Colonic mucosa (tissue), 4 donors: ENCODE data around the gene PPP2R5A. TPM values are rescaled to one million over a fixed set of nuclear protein-coding genes. Genes with fewer than 3 reads are reported as not detected.

Source experiments
- DNase-seq: peaks from one replicate; pipeline ENCODE4 v3.0.0-alpha.2; 2020
- H3K27ac ChIP-seq: fragments of 200-600 bp; one replicate; pipeline ENCODE4 v1.8.0; 2021
- H3K27me3 ChIP-seq: fragments of 200-600 bp; one replicate; pipeline ENCODE4 v1.8.0; 2021
- H3K36me3 ChIP-seq: fragments of 200-600 bp; one replicate; pipeline ENCODE4 v1.8.0; 2021
- H3K4me1 ChIP-seq: fragments of 200-600 bp; one replicate; pipeline ENCODE4 v1.8.0; 2021; ENCODE audit warnings: mild to moderate bottlenecking
- H3K4me3 ChIP-seq: fragments of 200-600 bp; one replicate; pipeline ENCODE4 v1.8.0; 2021
- H3K9ac ChIP-seq, 2 donors: one replicate each; pipeline ENCODE4 v1.7.0; 2013; ENCODE audit warnings: control low read depth in 2 of 2, low read depth in 2 of 2, low read length in 2 of 2
- H3K9me3 ChIP-seq: fragments of 200-600 bp; one replicate; pipeline ENCODE4 v1.8.0; 2021
- intact Hi-C: fragments of 100-400 bp; cut with DNase I; formaldehyde crosslinking; loops from one replicate; pipeline ENCODE4 v1.14.1; 2022
- total RNA-seq, 2 donors: library from RNA; stranded (reverse); fragmentation: NEBNext Ultra II Directional in 1 of 2; extraction: Animal tissue kit (Norgen Biotek cat#: 25700) in 1 of 2; gene quantifications; one replicate each; pipeline ENCODE4 v1.2.1, GENCODE V29; 2021
- TF ChIP-seq, protein P1 (sequence below): fragments of 200-600 bp; IDR thresholded peaks from one replicate; pipeline ENCODE4 v1.8.0; 2022; ENCODE audit warnings: antibody characterized with exemption, mild to moderate bottlenecking
- donor health status: healthy.
- donor health status: DM: no; HTN: no; CAD: no.
- donor health status: DM: no; HTN: no; CAD: no.

PPP2R5A gene
- total RNA-seq, 2 donors from 2014 or later: 62.4 to 78.2 TPM

DNA sequence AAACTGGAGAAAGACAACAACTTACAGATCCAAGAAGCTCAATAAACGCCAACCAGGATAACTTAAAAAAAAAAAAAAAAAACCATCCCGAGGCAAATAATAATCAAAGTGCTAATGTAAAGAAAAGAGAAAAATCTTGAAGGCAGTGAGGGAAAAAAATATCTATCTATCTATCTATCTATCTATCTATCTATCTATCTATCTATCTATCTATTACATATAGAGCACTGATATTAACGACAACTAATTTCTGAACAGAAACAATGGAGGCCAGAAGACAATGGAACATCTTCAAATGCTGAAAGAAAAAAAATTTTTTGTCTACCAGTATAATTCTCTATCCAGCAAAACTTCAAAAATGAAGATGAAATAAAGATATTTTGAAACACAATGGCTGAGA, 111.4 kb downstream of the PPP2R5A start:
- Histone ChIP-seq H3K36me3 (no peaks in the 10 kb centered on the region), H3K9ac (no peak overlapping the region), H3K27ac (no peak overlapping the region), H3K27me3 (no peaks in the 10 kb centered on the region), H3K4me1 (no peaks in the 10 kb centered on the region), H3K4me3 (no peak overlapping the region), H3K9me3 (no peaks in the 10 kb centered on the region)
- no peak for DNase-seq
- intact Hi-C loops: no loop called here
- TF ChIP-seq, protein P1, sequence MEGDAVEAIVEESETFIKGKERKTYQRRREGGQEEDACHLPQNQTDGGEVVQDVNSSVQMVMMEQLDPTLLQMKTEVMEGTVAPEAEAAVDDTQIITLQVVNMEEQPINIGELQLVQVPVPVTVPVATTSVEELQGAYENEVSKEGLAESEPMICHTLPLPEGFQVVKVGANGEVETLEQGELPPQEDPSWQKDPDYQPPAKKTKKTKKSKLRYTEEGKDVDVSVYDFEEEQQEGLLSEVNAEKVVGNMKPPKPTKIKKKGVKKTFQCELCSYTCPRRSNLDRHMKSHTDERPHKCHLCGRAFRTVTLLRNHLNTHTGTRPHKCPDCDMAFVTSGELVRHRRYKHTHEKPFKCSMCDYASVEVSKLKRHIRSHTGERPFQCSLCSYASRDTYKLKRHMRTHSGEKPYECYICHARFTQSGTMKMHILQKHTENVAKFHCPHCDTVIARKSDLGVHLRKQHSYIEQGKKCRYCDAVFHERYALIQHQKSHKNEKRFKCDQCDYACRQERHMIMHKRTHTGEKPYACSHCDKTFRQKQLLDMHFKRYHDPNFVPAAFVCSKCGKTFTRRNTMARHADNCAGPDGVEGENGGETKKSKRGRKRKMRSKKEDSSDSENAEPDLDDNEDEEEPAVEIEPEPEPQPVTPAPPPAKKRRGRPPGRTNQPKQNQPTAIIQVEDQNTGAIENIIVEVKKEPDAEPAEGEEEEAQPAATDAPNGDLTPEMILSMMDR: no peak

DNA sequence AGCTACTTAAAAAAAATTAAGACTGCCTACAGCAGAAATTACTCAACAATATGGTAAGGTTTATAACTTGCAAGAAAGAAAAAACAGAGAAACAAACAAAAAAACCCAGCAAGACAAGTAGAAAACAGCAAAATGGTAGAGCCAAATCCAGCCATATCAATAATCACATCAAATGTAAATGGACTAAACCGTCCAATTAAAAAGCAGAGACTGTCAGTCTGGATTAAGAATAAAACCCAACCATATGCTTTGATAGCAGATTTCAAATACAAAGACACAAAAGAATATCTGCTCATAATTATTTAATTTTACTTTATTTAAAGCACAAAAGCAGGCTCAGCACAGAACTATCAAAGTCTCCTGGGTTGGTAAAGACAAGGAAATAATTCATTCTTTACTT, 112.0 kb downstream of the PPP2R5A start:
- no peak for DNase-seq
- no peaks in the 10 kb centered on the region for H3K4me1 ChIP-seq
- no peak overlapping the region for H3K27ac ChIP-seq
- H3K9me3 ChIP-seq: no peaks in the 10 kb centered on the region
- intact Hi-C loops: no loop called here
- TF ChIP-seq, protein P1: no peak
- H3K4me3 ChIP-seq: no peak overlapping the region
- no peak overlapping the region for H3K9ac ChIP-seq
- no peaks in the 10 kb centered on the region for H3K27me3 ChIP-seq
- no peaks in the 10 kb centered on the region for H3K36me3 ChIP-seq

DNA sequence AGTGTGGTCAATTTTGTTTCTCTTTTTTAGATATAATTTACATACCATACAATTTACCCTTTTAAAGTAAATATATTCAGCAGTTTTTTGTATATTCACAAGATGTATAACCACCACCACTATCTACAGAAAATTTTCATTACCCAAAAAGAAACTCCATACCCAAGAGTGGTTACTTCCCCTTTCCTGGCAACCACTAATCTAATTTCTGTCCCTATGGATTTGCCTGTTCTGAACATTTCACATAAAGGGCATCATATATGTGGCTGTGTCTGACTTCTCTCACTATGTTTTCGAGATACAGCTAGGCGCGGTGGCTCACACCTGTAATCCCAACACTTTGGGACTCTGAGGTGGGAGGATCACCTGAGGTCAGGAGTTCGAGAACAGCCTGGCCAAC, 115.8 kb downstream of the PPP2R5A start:
- DNase-seq: no peak
- intact Hi-C loops: no loop called here
- no peaks in the 10 kb centered on the region for H3K4me1 ChIP-seq
- no peaks in the 10 kb centered on the region for H3K27me3 ChIP-seq
- no peaks in the 10 kb centered on the region for H3K36me3 ChIP-seq
- TF ChIP-seq, protein P1: no peak
- H3K4me3 ChIP-seq: no peak overlapping the region
- no peak overlapping the region for H3K27ac ChIP-seq
- no peak overlapping the region for H3K9ac ChIP-seq
- no peaks in the 10 kb centered on the region for H3K9me3 ChIP-seq

DNA sequence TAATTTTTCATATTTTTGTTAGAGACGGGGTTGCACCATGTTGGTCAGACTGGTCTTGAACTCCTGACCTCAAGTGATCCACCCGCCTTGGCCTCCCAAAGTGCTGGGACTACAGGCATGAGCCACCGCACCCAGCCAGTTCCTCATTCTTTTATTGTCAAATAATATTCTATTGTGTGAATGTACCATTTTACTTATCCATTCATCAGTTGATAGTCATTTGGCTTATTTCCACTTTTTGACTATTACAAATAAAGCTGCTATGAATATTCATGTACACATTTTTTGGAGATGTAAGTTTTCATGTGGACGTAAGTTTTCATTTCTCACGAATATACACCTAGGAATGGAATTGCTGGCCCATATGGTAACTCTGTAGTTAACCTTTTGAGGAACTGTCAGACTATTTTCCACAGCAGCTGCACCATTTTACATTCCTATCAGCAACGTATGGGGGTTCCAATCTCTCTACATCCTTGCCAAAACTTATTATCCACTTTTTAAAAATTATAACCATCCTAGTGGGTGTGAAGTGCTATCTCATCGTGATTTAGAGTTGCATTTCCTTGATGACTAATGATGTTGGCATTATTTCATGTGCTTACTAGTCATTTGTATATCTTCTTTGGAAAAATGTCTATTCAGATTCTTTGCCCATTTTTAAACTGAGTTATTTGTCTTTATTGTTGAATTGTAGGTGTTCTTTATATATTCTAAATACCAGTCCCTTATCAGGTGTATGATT, 116.8 kb downstream of the PPP2R5A start:
- intact Hi-C loops: no loop called here
- Histone ChIP-seq H3K9ac (no peak overlapping the region), H3K27ac (no peak overlapping the region)

DNA sequence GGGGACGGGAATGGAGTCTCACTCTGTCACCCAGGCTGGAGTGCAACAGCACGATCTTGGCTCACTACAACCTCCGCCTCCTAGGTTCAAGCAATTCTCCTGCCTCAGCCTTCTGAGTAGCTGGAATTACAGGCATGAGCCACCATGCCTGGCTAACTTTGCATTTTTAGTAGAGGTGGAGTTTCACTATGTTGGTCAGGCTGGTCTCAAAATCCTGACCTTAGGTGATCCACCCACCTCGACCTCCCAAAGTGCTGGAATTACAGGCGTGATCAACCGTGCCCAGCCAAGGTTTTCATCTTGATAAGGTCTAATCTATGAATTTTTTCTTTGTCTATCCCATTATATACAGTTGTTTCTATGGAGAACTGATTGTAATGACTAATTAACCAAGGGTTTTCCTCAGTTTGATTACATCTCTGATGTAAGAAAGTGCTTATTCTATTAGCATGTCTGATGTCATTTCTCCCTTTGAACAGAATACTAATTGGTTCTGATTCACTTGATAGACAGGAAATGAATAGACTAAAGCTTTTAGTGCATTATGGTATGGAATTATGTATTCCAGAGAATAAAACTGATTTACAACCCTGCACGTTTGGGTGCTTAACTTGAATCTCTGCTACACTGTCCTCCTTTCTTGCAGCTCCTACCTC, 117.6 kb downstream of the PPP2R5A start:
- Histone ChIP-seq H3K27me3 (no peaks in the 10 kb centered on the region), H3K27ac (no peak overlapping the region)

More for the DNA sequence above, 116.8 kb downstream of the PPP2R5A start:
- Histone ChIP-seq H3K27me3 (no peaks in the 10 kb centered on the region), H3K9me3 (no peaks in the 10 kb centered on the region), H3K4me1 (no peaks in the 10 kb centered on the region), H3K4me3 (no peak overlapping the region), H3K36me3 (no peaks in the 10 kb centered on the region)
- DNase-seq: no peak
- TF ChIP-seq, protein P1: no peak

More for the DNA sequence above, 117.6 kb downstream of the PPP2R5A start:
- Histone ChIP-seq H3K9ac (no peak overlapping the region), H3K9me3 (no peaks in the 10 kb centered on the region), H3K36me3 (no peaks in the 10 kb centered on the region), H3K4me1 (no peaks in the 10 kb centered on the region), H3K4me3 (no peak overlapping the region)
- intact Hi-C loops: no loop called here
- TF ChIP-seq, protein P1: no peak
- DNase-seq: no peak
